Measurements from ENCODE around the gene SYNE1. TPM values are rescaled to one million over a fixed set of nuclear protein-coding genes. Genes with fewer than 3 reads are reported as not detected.
A peak's percentile ranks its signal among the peaks of the same experiment; 100 is the strongest.

SYNE1 gene
- total RNA-seq, 1 donor from 2014 or later, result 6.0 TPM

GRCh38 chr6:152554851-152555250 lies 82.3 kb downstream of the SYNE1 start:
- Histone ChIP-seq H3K9me3 (ENCODE audit: low read depth) (peaks cover 5% of the 10 kb centered on the region), H3K4me1 (no peaks in the 10 kb centered on the region), H3K4me2 (no peak overlapping the region), H3K36me3 (no peaks in the 10 kb centered on the region), H3K9ac (no peak overlapping the region), H3K79me2 (ENCODE audit: low read depth) (no peaks in the 10 kb centered on the region), H3K27me3 (no peaks in the 10 kb centered on the region), H3K27ac (no peak overlapping the region), H2AFZ (replicated peaks) (no peak overlapping the region), H3F3A (ENCODE audit: low read depth) (no peaks in the 10 kb centered on the region), H3K4me3 (no peak overlapping the region), H4K20me1 (ENCODE audit: low read depth) (no peaks in the 10 kb centered on the region)
- Mint-ChIP-seq H3K4me1 (no peaks in the 10 kb centered on the region), H3K27me3 (ENCODE audit: insufficient read depth, low read depth) (no peaks in the 10 kb centered on the region), H3K4me3 (no peak overlapping the region), H3K9me3 (peaks cover 20% of the 10 kb centered on the region), H3K36me3 (no peaks in the 10 kb centered on the region), H3K27ac (no peak overlapping the region)
- DNase-seq (ENCODE audit: low spot score), result no peak
- no peak for TF ChIP-seq CTCF (IDR thresholded peaks at IDR 0.05)
- no peak for TF ChIP-seq EZH2 (IDR thresholded peaks at IDR 0.05)
- no peak for TF ChIP-seq EZH2phosphoT487 (IDR thresholded peaks at IDR 0.05)

GRCh38 chr6:152552616-152553209 lies 84.4 kb downstream of the SYNE1 start:
- H2AFZ ChIP-seq (replicated peaks), result no peak overlapping the region
- Mint-ChIP-seq H3K36me3 (no peaks in the 10 kb centered on the region), H3K4me1 (no peaks in the 10 kb centered on the region)

GRCh38 chr6:152543519-152543918 lies 93.6 kb downstream of the SYNE1 start:
- no peak overlapping the region for H3K4me3 ChIP-seq
- no peak overlapping the region for H3K27ac Mint-ChIP-seq
- no peaks in the 10 kb centered on the region for H3K4me1 ChIP-seq
- H3K36me3 Mint-ChIP-seq, result no peaks in the 10 kb centered on the region
- no peaks in the 10 kb centered on the region for H3K9me3 ChIP-seq (ENCODE audit: low read depth)
- no peak for TF ChIP-seq EZH2 (IDR thresholded peaks at IDR 0.05)
- TF ChIP-seq CTCF (IDR thresholded peaks at IDR 0.05), result no peak
- TF ChIP-seq EZH2phosphoT487 (IDR thresholded peaks at IDR 0.05), result no peak
- H4K20me1 ChIP-seq (ENCODE audit: low read depth), result no peaks in the 10 kb centered on the region
- no peaks in the 10 kb centered on the region for H3K27me3 ChIP-seq
- H3K9me3 Mint-ChIP-seq, result no peaks in the 10 kb centered on the region
- no peaks in the 10 kb centered on the region for H3K4me1 Mint-ChIP-seq
- H3K27ac ChIP-seq, result no peak overlapping the region
- no peak overlapping the region for H3K4me3 Mint-ChIP-seq
- no peaks in the 10 kb centered on the region for H3K79me2 ChIP-seq (ENCODE audit: low read depth)
- H3K9ac ChIP-seq, result no peak overlapping the region
- H3K4me2 ChIP-seq, result no peak overlapping the region
- H3K27me3 Mint-ChIP-seq (ENCODE audit: insufficient read depth, low read depth), result peaks cover 4% of the 10 kb centered on the region
- no peak for DNase-seq (ENCODE audit: low spot score)
- H2AFZ ChIP-seq (replicated peaks), result no peak overlapping the region
- H3F3A ChIP-seq (ENCODE audit: low read depth), result no peaks in the 10 kb centered on the region
- no peaks in the 10 kb centered on the region for H3K36me3 ChIP-seq

More at GRCh38 chr6:152552616-152553209, 84.4 kb downstream of the SYNE1 start:
- H3K27me3 Mint-ChIP-seq (ENCODE audit: insufficient read depth, low read depth), result no peaks in the 10 kb centered on the region
- no peaks in the 10 kb centered on the region for H4K20me1 ChIP-seq (ENCODE audit: low read depth)
- peak; percentile 81 for DNase-seq (ENCODE audit: low spot score)
- H3K4me1 ChIP-seq, result no peaks in the 10 kb centered on the region
- no peaks in the 10 kb centered on the region for H3K27me3 ChIP-seq
- H3K27ac Mint-ChIP-seq, result no peak overlapping the region
- no peak overlapping the region for H3K4me3 ChIP-seq
- no peaks in the 10 kb centered on the region for H3F3A ChIP-seq (ENCODE audit: low read depth)
- peaks cover 5% of the 10 kb centered on the region for H3K9me3 ChIP-seq (ENCODE audit: low read depth)
- no peak overlapping the region for H3K4me2 ChIP-seq
- H3K9ac ChIP-seq, result no peak overlapping the region
- H3K27ac ChIP-seq, result no peak overlapping the region
- TF ChIP-seq CTCF (IDR thresholded peaks at IDR 0.05) (peak; percentile 88), EZH2 (IDR thresholded peaks at IDR 0.05) (no peak), EZH2phosphoT487 (IDR thresholded peaks at IDR 0.05) (no peak)
- peaks cover 9% of the 10 kb centered on the region for H3K9me3 Mint-ChIP-seq
- H3K4me3 Mint-ChIP-seq, result no peak overlapping the region
- H3K36me3 ChIP-seq, result no peaks in the 10 kb centered on the region
- no peaks in the 10 kb centered on the region for H3K79me2 ChIP-seq (ENCODE audit: low read depth)

All from neural progenitor cell (in vitro differentiated cells).